ENCODE measurements around the gene SNX11. TPM values are rescaled to one million over a fixed set of nuclear protein-coding genes. Genes with fewer than 3 reads are reported as not detected.

Gene SNX11
- total RNA-seq, 1 experiment from 2014 or later: 26.8 TPM

GRCh38 chr17:48100591-48101011, 7.0 kb upstream of the SNX11 start (continued):
- TF ChIP-seq POLR2AphosphoS5 (IDR thresholded peaks at IDR 0.05; ENCODE audit: low read depth, low read length): no peak; the same call in 1 of the 2 replicates
- TF ChIP-seq EZH2 (IDR thresholded peaks at IDR 0.05): no peak
- no peak for TF ChIP-seq EZH2phosphoT487 (IDR thresholded peaks at IDR 0.05; ENCODE audit: borderline replicate concordance)
- no peak for TF ChIP-seq ZNF274 (IDR thresholded peaks at IDR 0.05; ENCODE audit: low read depth, low read length)

- no peaks in the 10 kb centered on the region for H3K27me3 ChIP-seq (ENCODE audit: insufficient read depth, low read length)
- DNase-seq (ENCODE audit: low read depth, low spot score): peak; percentile 94
- H4K20me1 ChIP-seq (ENCODE audit: insufficient read depth): peaks cover 6% of the 10 kb centered on the region; the same call in 1 of the 2 replicates
- peak within 1 kb of the TSS; percentile 79 for H3K4me2 ChIP-seq (ENCODE audit: low read length)
- RAD21 ChIA-PET (ENCODE audit: low non-redundant PET in 1 of 2, low total read pairs in 2 of 2, uncharacterized antibody in 2 of 2, unreplicated experiment in 2 of 2): no interaction called here
- peaks cover 10 to 29% of the 10 kb centered on the region in 2 experiments for H3K4me1 ChIP-seq (ENCODE audit: control insufficient read depth in 1 of 2, insufficient read depth in 2 of 2, low read length in 2 of 2)
- TF ChIP-seq ZNF274 (IDR thresholded peaks at IDR 0.05; ENCODE audit: low read depth, low read length) (no peak), SIN3A (IDR thresholded peaks at IDR 0.05; ENCODE audit: low read depth) (peak; percentile 55), YY1 (IDR thresholded peaks at IDR 0.05; ENCODE audit: extremely low read depth, insufficient replicate concordance, low read depth, low read length) (peak; percentile 77), ZFX (IDR thresholded peaks at IDR 0.05) (peak; percentile 88; the same call in 1 of the 2 replicates), MAX (IDR thresholded peaks at IDR 0.05) (peak; percentile 78), EGR1 (IDR thresholded peaks at IDR 0.05; ENCODE audit: low read depth) (no peak), TCF7L2 (IDR thresholded peaks at IDR 0.05; ENCODE audit: borderline replicate concordance, extremely low read depth, insufficient read depth, insufficient read length) (peak; percentile 46), CBX3 (IDR thresholded peaks at IDR 0.05; ENCODE audit: low read depth) (peak; percentile 86; the same call in 1 of the 2 replicates), EZH2 (IDR thresholded peaks at IDR 0.05) (no peak), POLR2AphosphoS5 (IDR thresholded peaks at IDR 0.05; ENCODE audit: low read depth, low read length) (peak; percentile 83), POLR2A (IDR thresholded peaks at IDR 0.05; ENCODE audit: borderline replicate concordance, extremely low read depth, insufficient read depth, insufficient read length) (peak; percentile 67)
- intact Hi-C loops (cut with micrococcal nuclease): no loop called here
- peak within 1 kb of the TSS; percentile 80 for H3K9ac ChIP-seq (ENCODE audit: low read length)
- peak within 1 kb of the TSS; percentile 95 for H3K27ac ChIP-seq (ENCODE audit: low read depth, low read length)
- H3K9me2 ChIP-seq (ENCODE audit: insufficient read depth): no peaks in the 10 kb centered on the region
- BruUV-seq (replicated peaks): no TSS peak
- CTCF ChIA-PET: interaction anchor here (0.7 to 4.2 kb wide), 5 partner anchors 18 to 1051 kb away, joined by 3 to 23 read pairs (median 4); no protein-coding TSS in a partner anchor
- H3K36me3 ChIP-seq (ENCODE audit: control insufficient read depth in 1 of 2, insufficient read depth in 2 of 2, low read length in 2 of 2): peaks cover 3 to 4% of the 10 kb centered on the region in 2 experiments; a peak in 2 of 4 replicates
- ATAC-seq: peak; percentile 92
- H3K79me2 ChIP-seq (ENCODE audit: insufficient read depth, low read length): peaks cover 51% of the 10 kb centered on the region
- peak within 1 kb of the TSS; percentile 93 to 94 for H3K4me3 ChIP-seq (replicated peaks in 1 of 2; ENCODE audit: low read depth in 1 of 2, low read length in 2 of 2)
- POLR2A ChIA-PET: interaction anchor here (0.6 to 2.9 kb wide), 6 partner anchors 11 to 489 kb away, joined by 4 to 15 read pairs (median 5); partner anchors contain the start of genes CDK5RAP3, HOXB3 and NFE2L1
- peak within 1 kb of the TSS; percentile 17 for H2AFZ ChIP-seq (ENCODE audit: low read depth, low read length, poor library complexity, severe bottlenecking)
- peaks cover 0 to 4% of the 10 kb centered on the region in 2 experiments; a peak in 1 of 4 replicates for H3K9me3 ChIP-seq (ENCODE audit: control insufficient read depth in 1 of 2, insufficient read depth in 1 of 2, low read depth in 1 of 2, low read length in 2 of 2)
These were observed 6.4 kb upstream of the SNX11 start, which contains the start of gene CBX1 for GRCh38 chr17:48101012-48101720. Gene CBX1 (minus strand): TSS chr17:48101478. CDS start chr17:48077004, 24,474 bp downstream.
